T follicular helper cell (primary cell): ENCODE results near the gene ZMPSTE24.
"Not testable (repeated sequence)": the region's sequence is repeated elsewhere in the genome, so short reads cannot be mapped to it uniquely, and the experiment has no call there.

Experiments used
- DNase-seq: peaks from one replicate; pipeline ENCODE4 v3.0.0-alpha.2; 2020; ENCODE audit warnings: low read depth

The ZMPSTE24 gene

DNA sequence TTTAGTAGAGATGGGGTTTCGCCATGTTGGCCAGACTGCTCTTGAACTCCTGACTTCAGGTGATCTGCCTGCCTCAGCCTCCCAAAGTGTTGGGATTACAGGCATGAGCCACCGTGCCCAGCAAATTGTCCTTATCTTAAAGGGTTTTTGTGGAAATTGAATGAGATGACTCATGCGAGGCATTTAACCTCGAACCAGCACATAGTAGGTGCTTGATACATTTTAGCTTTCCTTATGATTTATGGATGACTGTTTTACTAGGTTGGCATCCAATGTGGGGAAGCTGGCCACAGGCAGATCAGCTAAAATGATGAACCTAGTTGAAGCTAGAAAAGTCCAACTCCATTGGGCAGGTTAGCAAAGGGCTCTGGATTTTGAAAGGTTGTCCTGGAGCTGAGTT is 60.4 kb downstream of the ZMPSTE24 start:
- DNase-seq, result no peak

DNA sequence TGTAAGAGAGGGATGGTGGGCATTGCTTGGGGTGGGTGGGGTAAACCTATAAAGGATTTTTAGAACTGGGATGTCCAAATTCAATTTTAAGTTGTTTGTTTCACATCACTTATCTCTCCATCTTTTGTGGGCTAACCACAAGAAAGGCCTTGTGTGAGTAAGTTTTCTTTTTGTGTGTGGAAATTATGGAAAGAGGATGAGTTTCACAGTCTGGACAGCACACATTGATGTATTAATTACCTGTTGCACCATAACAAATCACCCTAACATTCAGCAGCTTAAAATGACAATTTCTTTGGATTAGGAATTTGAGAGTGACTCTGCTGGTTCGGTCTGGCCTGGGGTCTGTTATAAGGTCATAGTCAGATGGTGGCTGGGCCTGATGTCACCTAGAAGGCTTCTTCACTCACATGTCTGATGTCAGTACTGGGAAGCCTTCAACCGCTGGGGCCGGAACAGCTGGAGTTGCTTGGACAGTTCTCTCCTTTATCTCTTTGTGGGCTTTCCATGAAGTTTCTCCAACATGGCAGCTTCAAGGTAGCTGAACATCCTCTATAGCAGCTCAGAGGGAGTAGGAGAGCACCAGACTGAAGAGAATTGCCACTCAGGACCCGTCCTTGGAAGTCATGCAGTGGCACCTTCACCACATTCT is 61.1 kb downstream of the ZMPSTE24 start:
- DNase-seq, result no peak

DNA sequence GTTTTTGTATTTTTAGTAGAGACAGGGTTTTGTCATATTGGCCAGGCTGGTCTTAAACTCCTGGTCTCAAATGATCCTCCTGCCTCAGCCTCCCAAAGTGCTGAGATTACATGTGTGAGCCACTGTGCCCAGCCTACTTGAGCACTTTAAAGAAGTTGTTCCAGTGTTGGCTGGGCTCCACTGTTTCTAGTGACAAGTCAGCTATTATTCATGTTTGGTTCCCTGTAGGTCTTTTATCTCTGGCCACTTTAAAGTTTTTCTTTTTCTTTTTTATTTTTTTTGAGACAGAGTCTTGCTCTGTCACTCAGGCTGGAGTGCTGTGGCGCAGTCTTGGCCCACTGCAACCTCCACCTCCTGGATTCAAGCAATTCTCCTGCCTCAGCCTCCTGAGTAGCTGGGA is 73.4 kb downstream of the ZMPSTE24 start:
- not testable (repeated sequence) for DNase-seq

DNA sequence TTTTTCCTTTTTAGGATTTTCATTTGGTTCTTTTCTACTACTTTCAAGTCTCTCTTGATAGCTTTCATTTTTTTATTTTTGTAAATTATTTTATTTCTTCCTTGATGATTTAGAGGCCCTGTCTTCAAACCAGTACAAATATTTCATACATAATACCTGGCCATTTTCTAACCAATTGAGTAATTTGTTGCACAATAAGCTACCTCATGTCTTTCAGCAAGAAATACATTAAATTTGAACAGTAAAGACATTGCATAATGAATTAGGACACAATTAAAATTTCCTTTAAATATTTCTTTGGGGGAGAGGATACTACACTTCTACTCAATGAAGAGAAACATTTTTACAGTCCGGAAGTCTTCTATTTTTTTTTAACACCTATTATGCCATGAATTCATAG is 74.7 kb downstream of the ZMPSTE24 start:
- DNase-seq, result no peak

DNA sequence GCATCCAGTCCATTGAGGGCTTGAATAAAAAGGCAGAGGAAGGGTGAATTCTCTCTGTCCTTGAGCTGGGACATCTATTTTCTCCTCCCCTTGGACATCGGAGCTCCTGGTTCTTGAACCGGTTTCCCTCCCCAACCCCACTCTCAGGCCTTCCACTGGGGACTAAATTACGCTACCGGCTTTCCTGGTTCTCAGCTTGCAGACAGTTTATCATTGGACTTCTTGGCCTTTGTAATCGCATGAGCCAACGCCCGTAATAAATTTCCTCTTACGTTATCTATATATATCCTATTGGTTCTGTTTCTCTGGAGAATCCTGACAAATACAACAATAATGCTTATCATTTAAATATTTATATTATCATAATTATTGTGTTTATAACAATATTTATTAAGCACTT is 79.4 kb downstream of the ZMPSTE24 start:
- DNase-seq, result no peak

DNA sequence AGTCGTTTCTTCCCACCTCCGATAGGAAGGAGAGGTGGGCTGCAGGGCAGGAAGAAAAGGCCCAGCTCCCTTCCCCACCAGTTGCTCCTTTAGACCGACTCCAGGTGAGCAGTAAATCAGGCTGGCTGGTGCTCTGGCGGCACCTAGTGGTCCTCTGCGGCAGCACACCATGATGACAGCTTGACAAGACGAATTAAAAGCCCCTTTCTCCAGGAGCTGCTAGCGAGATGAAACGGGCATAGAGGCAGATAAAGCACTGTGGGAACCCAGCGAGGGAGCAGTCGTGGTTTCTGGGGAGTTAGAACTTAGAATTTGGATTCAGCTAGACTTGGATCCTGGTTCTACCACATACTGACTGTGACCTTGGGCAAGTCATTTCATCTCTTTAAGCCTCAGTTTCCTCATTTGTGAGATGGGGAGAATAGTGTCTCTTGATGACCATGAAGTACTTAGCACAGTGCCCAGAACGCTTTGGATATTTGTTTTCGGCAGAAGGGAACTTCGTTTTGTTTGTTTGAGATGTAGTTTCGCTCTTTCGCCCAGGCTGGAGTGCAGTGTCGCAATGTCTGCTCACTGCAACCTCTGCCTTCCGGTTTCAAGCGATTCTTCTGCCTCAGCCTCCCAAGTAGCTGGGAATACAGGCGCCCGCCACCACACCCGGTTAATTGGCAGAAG is 80.8 kb downstream of the ZMPSTE24 start:
- peak; percentile 83 for DNase-seq

DNA sequence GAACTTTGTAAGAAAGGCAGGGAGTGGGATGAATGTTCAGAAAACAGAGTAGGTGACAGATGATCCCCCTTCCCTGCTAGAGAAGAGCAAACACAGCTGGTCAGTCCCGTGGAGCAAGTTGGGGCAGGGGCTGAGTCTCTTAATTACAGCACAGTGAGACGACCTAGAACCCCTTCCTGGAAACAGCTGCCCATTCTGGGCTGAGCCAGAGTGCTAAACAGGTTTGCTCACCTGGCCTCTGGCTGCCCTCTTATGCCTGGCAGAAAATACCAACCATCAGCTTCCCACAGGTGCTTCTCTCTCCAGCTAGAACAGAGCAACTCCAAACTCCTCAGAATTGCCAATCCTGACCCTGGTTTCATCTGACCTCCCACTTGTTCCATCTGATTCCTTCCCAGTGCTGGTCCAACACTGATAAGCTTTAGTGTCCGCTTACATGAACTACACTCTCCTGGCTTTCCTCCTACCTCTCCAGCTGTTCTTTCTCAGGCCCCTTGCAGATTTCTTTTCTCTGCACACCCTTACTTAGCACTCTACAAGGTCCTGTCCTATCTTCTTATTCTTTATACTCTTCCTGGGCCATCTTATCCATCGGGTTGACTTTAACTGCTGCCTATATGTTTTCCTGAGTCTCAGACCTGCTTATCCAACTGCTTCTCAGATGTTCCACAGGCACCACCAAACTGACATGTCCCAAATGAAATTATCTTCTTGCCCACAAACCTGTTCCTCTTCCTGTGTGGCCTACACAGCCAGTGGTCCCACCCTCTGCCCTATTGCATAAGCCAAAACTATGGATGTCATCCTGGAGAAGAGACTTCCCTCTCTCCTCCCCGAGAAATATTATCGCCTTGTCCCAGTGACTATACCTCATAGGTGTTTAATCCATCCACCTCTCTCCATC is 81.6 kb downstream of the ZMPSTE24 start:
- DNase-seq, result no peak

DNA sequence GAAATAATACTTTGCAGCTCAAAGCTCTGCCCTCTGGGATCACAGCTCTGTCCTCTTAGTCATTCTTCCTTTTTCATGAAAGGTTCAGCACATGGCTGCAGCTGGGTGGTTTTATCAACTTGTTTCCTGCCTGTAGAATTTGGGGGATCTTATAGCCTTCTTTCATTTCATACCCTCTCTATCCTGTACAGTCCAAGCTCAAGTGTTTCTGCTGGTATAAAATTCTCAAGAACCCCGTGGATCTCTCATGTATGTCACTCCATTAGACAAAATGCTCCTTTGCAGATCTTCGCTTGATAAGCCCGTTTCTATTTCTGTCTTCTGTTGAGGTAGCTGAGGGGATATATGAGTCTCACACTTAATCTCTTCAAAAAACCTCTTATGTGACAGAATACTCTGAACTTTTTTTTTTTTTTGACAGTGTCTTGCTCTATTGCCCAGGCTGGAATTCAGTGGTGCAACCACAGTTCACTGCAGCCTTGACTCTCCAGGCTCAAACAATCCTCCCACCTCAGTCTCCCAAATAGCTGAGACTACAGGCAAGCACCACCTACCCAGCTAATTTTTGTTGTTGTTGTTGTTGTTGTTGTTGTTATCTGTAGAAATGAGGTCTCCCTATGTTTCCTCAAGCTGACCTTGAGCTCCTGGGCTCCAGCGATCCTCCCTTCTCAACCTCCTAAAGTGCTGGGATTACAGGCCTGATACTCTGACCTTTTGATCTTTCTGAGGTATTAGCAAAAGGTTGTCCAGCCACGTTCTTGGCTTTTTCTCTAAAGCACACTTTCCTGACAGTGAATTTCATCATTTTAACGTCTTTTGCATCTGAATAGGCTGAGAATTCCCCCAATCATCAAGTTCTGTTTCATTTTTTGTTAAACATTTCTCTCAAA is 83.7 kb downstream of the ZMPSTE24 start:
- no peak for DNase-seq

DNA sequence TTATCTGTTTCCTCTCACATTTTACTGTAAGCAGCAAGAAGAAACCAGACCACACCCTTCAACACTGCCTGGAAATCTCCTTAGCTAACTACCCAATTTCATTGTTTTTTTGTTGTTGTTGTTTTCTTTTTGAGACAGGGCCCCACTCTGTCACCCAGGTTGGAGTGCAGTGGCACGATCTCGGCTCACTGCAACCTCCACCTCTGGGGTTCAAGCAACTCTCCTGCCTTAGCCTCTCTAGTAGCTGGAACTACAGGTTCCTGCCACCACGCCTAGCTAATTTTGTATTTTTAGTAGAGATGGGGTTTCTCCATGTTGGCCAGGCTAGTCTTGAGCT is 84.3 kb downstream of the ZMPSTE24 start:
- not testable (repeated sequence) for DNase-seq
